NB4 (cell line): ENCODE results near the gene RASGEF1B.

ENCODE experiments used
- CTCF ChIP-seq: IDR thresholded peaks from one replicate; pipeline ENCODE4 v1.5.1; 2012; ENCODE audit warnings: low read depth, low read length
- POLR2A ChIP-seq: IDR thresholded peaks from 2 replicates; pipeline ENCODE4 v1.6.1; 2011; ENCODE audit warnings: mild to moderate bottlenecking; ENCODE audit not compliant: insufficient read length; ENCODE audit errors: extremely low read depth

- no peak for TF ChIP-seq CTCF
- TF ChIP-seq POLR2A: no peak
These were observed 18.9 kb upstream of the RASGEF1B start for GRCh38 chr4:81490403-81491160.
